CD4-positive, alpha-beta T cell treated with Interferon alpha-2 for 1 hour (primary cell): ENCODE data around the gene UBE2I.
A peak's percentile ranks its signal among the peaks of the same experiment; 100 is the strongest.

Source experiments
- DNase-seq, 2 donors: peaks; one replicate each; pipeline ENCODE4 v3.0.0-alpha.2; 2020 to 2022

The UBE2I gene

GRCh38 chr16:1330931-1331711 lies 21.7 kb downstream of the UBE2I start:
- DNase-seq: no peak

DNA sequence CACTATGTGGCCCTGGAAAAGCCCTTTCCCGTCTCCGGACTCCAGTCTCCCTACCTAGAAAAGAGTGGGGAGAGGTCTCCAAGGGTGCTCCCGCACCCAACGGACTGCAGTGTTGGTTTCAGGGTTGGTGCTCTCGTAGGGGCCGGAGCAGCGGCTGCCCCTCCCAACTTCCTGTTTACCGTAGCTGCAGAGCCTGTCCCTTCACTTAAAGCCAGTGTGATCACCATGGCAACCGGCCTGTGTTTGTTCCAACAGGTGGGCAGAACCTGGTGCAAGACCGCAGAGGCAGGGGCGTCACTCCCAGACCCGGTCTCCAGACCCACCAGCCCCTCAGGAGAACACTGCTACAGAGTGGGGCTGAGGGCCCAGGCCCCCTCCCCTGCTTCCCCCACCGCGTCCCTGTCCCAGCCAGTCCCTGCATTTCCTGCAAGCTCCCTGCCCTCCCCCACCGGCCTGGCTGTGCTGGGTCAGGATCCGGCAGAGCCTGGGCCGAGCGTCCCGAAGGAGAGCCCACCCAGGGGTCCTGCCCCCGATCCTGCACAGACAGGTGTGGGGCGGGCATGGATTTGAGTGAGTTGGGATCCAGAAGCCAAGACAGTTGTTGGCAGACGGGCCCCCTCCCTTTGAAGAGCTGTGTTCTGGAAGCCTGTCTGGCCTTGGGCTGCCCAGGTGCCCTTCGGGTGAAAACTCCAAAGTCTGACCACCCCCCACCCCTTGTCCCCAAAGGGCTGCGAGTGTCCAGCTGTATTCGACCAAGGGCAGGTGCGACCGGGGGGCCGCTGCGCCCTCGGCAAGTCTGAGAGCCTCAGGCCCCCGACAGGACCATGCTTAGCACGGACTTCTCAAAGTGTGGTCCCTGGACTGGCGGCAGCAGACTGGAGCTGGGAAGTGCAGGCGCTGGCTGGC lies 22.5 kb downstream of the UBE2I start:
- DNase-seq: peak; percentile 68 to 85

DNA sequence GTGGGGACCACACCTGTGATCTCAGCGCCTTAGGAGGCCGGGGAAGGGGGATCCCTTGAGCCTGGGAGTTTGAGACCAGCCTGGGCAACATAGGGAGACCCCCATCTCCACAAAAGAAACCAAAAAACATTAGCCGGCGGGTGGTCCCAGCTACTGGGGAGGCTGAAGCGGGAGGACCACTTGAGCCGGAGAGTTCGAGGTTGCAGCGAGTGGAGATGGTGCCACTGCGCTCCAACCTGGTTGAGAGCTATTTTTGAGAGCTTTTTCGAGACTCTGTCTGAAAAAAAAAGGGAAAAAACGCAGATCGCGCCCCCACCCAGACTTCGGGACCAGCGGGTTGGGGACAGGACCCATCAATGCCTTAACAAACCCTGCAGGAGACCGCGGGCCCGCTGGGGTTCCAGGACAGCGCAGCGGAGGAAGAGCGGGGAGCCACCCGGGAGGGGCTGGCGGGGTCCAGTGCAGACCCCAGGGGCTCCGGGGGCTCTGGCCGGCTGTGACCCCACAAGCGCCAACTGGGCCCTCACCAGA lies 23.2 kb downstream of the UBE2I start:
- DNase-seq: no peak

DNA sequence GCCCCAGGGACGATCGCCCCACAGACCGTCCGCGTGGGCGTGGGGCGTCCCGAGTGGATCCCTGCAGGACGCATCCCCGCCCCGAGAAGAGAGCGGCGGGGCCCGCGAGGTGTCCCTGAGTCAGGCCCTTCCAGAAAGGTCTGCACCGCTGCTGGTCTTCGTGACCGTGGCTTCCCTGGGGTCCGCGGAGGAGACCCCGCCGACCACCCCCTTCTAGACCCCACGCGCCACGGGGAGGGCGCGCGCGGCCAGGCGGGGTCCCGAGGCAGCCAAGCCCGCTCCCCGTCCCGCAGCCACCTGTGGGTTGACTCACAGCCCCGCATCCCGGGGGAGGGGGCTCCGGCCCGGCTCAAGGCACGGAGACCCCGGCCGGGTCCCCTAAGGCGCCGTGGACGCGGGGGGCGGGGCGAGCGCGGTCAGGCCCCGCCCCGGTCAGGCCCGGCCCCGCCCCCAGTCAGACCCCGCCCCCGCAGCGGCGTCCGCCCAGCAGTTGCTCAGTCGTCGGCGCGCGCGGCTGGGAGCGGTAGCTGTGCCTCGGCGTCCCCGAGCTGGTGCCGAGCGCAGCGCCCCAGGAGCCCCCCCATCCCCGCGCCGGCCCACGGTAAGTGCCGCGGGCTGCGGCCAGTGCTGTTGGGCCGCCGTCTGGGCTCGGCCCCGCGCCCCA lies 23.8 kb downstream of the UBE2I start, which contains the start of gene BAIAP3:
TSS of gene BAIAP3 (plus strand) at position 497 of the 664 bp plus-strand sequence. CDS start 4,905 bp downstream, outside the sequence.
- DNase-seq: peak; percentile 41 to 55

- DNase-seq: no peak
Measured at GRCh38 chr16:1333854-1334700, 24.6 kb downstream of the UBE2I start.

GRCh38 chr16:1334739-1335138 lies 25.3 kb downstream of the UBE2I start:
- DNase-seq: no peak

GRCh38 chr16:1335211-1335971 lies 26.0 kb downstream of the UBE2I start:
- no peak for DNase-seq

- DNase-seq: no peak
Measured at GRCh38 chr16:1335996-1336395, 26.6 kb downstream of the UBE2I start.

DNA sequence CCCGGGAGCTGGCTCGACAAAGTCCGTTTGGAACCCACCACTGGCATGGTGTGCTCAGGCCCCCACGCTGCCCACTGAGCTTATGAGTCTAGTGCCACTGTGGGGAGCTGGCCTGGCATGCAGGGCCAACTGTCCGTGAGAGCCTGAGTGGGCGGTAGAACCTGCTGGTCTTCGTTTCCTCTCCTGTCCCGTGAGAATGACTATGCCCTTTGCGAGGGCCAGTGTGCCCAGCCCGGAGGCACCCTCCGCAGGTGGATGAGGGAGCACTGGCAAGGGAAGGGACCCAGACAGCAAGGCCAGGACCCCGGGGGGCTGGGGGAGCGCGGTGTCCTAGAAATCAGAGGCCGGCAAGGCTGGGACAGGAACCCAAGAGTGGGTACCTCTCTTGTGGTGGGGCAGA lies 27.2 kb downstream of the UBE2I start:
- DNase-seq: no peak

- no peak for DNase-seq
Measured at GRCh38 chr16:1337486-1337885, 28.1 kb downstream of the UBE2I start.

DNA sequence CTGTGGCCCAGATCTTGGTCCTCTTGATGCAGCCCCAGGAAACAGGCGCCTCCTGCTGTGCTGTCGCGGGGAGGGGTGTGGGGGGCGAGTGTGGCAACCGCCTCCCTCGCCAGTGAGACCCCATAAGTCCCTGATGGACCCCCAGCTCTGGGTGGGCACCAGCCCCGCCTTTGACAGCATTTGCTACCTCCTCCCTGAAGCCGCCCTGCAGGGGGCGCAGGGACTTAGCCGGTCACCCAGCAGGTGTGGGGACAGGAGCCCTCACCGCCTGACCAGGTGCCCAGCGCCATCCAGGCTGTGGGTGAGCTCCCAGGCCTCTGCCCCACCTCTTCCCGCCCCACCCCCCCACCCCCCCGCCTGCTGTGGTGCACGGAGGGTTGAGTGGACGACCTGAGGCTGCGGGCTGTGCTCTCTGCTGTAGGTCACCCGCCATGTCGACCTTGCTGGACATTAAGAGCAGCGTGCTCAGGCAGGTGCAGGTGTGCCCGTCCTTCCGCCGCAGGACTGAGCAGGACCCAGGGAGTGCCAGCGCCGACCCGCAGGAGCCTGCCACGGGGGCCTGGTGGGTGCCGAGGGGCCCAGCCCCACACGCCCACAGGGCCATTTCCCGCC lies 28.8 kb downstream of the UBE2I start:
- peak in 1 of 2 donors; percentile 36 for DNase-seq

DNA sequence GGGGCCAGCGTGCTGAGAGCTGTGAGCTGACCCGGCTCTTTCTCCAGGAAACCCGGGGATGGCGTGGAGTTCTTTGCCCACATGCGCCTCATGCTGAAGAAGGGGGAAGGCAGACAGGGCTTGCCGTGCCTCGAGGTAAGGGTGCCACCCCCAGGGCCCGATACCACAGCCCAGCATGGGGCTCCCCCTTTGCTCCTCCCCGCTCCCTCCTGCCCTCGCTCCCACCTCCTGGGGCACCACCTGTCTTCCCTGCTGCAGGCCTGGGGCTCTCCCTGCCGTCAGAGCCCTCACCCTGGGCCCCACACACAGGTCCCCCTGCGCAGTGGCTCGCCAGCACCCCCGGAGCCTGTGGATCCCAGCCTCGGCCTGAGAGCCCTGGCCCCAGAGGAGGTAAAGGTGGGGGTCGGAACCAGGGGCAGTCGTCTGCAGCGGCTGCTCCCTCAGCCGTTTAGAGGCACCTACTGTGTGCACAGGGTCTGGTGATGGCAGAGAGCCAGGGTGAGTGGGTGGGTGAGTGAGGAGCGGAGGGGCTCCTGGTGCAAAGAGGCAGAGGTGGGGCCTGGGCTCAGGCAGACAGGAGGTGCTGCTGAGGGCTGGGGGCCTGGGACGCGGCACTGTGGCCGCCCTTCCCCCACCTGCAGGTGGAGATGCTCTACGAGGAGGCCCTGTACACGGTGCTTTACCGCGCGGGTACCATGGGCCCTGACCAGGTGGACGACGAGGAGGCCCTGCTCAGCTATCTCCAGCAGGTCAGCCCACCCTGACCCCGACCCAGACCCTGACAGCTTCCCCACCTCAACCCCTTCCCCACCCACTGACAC lies 29.6 kb downstream of the UBE2I start:
- no peak for DNase-seq

DNA sequence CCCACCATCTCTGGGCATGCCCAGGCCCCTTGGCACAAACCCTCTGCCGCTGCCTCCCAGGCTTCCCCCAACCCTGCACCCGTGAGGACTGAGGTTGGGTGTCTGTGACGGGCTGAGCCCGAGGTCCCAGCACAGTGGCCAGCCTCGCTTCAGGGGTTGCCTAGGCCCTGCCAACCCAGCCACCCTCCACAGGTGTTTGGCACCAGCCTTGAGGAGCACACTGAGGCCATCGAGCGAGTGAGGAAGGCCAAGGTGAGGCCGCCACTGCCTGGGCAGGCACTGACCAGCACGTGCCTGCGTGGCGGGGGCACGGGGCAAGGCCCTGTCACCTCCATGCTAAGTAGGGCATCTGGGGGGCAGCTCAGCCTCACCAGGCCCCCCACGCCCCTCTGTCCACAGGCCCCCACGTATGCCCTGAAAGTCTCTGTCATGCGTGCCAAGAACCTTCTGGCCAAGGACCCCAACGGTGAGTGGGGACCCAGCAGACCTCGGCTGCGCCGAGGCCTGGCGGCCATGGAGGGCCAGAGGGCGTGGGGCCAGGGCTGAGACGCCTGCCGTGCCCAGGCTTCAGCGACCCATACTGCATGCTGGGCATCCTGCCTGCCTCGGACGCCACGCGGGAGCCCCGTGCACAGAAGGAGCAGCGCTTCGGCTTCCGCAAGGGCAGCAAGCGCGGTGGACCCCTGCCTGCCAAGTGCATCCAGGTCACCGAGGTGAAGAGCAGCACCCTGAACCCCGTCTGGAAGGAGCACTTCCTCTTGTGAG lies 31.5 kb downstream of the UBE2I start:
- DNase-seq: no peak

DNA sequence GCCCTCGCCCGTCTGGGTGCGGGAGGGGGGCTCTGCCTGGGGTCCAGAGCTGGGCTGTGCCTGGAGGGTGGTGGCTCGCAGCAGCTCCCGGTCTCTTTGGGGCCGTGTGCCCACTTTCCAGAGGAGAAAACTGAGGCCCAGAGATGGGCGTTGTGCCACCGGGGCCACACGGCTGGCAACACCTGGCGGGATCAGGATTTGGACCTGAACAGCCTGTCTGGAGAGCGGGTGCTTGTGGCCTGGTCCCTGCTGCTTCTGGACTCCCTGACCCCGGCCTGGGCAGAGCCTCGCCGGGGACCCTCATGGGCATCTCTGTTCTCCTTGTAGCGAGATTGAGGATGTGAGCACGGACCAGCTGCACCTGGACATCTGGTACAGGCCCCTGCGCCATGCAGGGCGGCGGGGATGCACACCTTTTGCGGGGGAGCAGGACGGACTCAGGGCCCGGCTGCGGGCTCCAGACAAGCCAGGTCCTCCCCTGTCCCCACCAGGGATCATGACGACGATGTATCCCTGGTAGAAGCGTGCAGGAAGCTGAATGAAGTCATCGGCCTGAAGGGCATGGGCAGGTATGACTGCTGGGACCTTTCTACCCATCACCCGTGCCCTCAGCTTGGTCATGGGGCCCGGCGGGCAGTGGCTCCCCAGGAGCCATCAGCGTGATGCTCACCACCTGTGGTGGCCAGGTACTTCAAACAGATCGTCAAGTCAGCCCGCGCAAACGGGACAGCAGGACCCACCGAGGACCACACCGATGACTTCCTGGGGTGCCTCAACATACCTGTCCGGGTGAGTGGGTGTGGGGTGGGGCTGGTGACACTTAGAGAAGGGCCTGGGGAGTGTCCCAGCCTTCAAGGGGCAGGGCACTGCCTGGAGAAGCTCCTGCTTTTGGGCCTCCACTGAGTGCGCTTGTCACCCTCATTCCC lies 32.3 kb downstream of the UBE2I start:
- DNase-seq: no peak

GRCh38 chr16:1342526-1343427 lies 33.3 kb downstream of the UBE2I start:
- DNase-seq: peak; percentile 98

GRCh38 chr16:1343428-1344242 lies 34.2 kb downstream of the UBE2I start:
- no peak for DNase-seq
